CD4-positive, alpha-beta T cell treated with Interferon alpha-2 for 1 hour (primary cell): ENCODE results near the gene DLX4.

ENCODE experiments used
- DNase-seq, 2 donors: peaks; one replicate each; pipeline ENCODE4 v3.0.0-alpha.2; 2020 to 2022

The DLX4 gene

DNA sequence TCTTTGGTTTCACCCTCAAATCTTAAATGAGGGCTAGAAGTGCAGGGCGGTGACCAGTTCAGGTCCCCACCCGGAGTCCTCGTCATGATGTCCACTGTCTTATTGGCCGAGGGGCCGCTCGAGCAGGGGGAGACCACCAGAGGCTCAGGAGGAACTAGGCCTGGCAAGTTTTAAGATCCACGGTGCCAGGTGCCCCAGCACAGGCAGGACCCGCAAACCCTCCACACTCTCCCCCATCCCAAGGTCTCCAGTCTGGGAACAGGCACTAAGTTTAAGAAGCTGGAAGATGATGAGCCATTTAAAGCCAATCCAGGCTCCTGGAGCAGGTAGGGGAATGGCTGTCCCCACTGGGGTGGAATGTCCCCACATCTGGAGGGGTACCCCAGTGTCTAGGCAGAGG, 21.9 kb downstream of the DLX4 start:
- no peak for DNase-seq

DNA sequence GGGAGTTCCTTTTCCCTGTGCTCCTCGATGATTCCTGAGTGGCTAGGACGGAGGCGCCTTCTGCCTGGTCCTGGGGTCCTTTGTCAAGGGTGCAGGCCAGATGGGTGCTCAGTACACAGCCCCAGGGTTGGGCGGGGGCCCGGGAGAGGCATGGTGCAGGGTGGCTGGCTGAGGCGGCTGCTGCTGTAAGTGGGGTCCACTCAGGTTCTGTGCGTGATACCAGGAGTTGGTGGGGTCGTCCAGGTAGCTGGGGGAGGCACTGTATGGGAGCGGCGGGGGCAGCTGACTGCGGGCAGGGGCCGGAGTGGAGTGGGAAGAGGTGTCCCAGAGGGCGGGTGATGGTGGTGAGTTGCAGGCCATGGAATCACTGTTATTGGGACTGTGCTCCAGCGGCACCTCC, 22.4 kb downstream of the DLX4 start:
- DNase-seq: no peak

DNA sequence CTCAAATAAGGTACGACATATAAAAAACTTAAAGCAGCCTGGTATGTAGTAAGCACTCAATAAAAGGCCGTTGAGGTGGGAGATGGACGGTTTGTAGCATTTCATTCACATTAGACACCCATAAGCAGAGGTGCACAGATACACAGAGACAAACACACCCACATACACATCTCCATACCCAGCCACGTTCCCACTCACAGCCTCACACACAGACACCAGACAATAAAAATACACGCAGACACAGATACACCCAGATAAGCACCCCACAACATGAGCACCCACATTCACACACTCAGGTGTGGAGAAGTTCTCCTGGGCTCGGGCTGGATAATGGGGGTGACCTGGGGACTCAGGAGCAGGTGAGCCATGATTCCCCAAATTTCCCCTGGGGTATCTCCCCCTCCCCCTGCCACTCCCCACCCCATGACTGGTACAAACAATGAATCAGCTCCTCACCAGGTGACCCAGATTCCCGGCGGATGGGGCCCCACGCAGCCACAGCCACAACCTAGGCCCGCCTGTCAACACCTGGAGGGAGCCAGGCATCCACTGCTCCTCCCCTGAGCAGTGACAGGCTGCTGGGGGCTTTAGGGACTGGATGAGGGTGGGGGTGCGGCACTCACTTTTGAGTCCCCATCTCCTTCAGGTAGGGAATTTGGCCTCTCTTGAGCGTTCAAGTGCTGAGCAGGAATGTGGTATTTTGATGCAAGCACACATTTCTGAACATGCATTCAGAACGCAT, 23.4 kb downstream of the DLX4 start:
- no peak for DNase-seq

DNA sequence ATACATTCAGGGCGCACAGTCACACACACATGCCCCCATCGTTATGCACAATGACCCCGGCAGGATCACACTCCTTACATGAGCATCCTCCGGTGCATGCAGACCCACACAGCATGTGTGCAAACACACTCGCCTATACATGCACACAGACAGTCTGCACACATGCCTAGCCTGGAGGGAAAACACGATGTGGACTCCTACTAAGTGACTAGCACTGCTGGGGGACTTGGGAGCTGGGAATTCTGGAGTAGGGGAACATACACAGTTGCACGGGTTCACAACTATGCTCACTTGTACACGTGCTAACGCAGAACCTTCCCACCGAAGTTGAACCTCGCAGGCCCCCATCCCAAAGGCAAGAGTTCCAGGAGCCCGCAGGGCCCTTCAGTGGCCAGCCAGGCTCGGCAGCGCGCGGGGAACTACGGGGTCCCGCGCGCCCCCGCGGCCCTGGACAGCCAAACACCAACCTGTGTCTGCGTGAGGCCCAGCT, 24.0 kb downstream of the DLX4 start:
- DNase-seq: no peak

DNA sequence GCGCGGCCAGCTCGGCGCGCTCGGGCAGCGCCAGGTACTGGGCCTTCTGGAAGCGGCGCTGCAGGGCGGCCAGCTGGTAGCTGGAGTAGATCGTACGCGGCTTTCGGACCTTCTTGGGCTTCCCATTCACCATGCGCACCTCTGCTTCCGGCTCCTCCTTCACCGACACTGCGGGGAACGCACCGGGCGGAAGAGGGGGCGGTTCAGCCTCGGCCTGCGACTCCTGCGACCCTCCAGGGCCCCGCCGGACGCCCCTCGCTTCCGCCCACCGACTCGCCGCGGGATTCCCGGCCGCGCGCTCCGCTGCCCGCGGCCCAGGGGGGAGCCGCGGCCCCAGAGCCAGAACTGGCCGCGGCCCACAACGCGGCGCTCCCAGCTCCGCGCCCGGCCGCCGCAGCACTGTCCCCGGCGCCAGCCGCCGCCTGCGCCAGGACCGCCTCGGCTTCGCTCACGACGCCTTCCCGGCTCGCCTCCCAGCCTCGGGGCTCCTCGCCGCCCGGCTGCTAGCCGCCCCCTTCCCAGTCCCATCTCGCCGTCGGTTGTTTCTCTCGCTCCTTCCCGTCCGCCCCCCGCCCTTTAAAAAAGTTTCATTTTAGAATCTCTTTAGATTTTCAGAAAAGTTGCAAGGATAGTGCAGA, 24.6 kb downstream of the DLX4 start:
- peak in 1 of 2 donors; percentile 33 for DNase-seq

DNA sequence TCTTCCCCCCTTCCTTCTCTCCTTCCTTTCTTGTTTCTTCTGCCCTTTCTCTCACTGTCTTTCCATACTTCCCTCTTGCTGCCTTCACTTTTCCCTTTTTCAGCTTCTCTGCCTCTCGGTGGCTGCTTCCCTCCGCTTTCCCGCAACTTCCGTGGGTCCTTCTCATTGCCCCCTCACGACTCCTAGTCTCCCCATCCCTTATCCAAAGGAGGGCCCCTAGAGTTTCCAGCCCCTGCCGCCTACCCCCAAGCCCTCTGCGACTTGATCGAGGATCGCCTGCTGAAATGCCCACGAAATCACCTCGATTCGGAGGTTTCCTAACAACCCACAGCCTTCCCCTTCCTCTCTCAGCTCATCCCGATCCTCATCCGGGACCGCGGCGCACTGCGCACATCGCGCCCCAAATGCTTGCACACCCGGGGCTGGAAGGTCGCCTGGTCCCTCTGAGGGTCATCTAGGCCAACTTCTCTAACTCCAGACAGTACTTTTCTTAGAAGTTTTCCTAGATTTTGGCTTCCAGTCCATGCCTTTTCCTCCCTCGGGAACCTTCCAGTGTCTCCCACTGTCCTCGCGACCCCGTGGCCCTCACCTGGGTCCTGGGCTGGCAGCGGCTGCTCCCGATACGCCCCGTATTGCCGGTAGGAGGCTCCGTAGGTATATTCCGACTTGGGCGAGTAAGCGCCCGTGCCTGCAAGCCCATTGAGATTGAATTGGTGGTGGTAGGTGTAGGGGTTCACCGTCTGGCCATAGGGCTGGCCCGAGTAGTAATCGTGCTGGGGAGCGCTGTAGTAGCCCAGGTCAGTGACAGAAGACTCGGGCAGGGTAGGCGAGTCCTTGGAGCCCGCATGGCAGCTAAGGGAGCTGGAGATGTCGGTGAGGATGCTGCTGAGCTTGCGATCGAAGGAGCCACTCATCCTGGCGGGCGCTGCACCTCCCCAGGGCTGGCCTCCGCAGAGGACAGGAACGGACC, 25.4 kb downstream of the DLX4 start:
- no peak for DNase-seq

DNA sequence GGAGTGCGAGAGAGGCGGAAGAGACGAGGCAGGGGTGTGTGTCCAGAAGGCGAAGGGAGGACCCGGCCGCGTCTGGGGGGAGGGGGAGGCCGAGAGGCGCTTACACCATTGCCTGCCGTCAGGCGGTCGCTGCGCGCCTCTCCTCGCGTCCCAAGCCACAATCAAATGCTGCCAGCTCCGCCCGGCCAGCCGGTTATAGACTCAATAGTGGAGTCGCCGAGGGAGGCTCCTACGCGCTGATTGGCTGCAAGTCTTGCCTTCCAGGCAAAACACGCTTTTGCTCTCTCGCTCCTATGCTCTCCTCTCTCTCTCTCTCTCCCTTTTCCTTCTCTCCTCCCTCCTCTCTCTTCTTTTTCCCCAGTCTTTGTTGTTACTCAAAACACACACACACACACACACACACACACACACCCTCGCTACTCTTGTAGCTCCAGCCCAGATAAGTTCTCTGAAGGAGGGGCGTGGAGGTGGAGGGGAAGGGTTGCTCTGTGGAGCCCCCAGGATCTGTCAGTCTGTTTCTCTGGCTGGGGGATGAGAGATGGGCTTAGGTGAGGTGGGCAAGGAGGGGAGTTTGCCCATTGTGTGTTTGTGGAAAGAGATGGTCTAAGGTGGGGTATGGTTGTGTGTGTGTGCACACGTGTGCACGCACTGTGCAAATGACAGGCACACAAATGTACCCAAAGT, 26.2 kb downstream of the DLX4 start, which contains the start of gene DLX3:
Gene DLX3, minus strand, starts transcription at position 170 of the 684 bp plus-strand sequence. CDS start 226 bp downstream, outside the sequence.
- peak in 1 of 2 donors; percentile 31 for DNase-seq

DNA sequence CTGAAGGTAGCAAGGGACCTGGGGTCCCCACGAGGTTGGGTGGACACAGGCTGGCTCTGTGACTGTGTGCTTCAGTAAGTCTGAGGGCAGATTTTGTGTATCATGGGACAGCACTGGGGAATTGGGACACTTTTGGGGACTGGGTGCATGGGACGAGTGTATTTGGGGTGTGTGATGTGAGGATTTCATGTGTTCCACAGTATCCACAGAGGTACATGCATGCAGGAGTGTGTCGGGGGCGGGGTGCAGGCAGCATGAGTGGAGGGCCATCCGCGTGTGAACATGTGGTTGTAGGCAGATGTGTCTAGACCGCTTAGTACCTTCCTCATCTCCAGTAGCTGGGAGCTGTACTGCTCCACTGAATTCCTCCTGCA, 27.1 kb downstream of the DLX4 start:
- no peak for DNase-seq

DNA sequence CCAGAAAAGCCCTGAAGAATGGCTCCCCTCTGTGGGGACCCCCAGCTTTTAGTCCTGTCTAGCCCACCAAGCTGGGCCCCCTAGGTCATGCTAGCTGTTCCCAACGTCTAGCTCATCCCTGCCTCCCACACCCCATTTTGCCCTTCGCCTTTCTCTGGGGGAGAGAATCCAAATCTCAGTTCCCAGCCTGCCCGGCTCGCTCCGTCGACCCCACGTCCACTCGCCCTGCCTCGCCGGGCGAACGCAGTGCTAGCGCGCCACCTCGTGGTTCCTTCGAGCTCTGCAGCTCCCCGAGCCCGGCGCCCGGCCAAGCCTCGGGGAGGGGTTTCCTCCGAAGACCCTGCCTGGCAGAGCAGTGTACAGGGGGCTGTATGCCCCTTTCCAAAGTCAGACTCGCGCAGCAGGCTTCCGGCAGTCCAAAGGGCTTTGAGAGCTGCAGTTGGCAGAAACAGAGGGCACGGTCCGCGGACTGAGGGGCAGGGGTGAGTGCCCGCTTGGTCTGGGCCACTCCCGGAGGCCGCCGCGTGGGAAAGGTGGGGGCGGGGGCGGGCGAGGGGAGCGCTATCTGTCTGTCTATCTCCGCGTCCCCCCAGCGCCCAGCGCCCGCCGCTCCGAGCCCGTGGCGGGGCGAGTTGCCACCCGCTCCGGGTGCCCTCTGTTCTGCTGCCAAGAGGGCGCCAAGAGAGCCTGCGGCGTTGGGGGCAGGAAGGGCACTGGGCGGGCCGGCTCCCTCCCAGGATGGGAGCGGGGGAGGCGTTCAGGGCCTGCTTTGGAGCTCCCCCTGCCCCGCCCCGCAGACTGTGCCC, 27.7 kb downstream of the DLX4 start:
- peak; percentile 50 to 71 for DNase-seq

DNA sequence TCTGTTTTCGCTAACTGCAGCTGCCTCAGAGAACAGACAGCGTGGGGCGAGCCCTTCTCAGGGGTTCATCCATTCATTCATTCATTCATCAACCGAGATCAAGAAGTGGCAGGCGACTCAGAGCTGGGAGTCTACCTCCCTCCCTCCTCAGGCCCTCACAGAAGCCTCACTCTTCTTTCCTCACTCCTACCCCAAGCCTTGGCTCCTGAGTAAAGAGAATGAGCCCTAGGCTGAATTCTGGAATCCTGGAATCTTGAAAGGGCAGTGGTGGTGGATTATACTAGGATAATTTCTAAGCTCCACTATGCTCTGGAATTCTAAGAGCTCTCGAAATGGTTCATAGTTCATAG, 28.3 kb downstream of the DLX4 start:
- DNase-seq: no peak

DNA sequence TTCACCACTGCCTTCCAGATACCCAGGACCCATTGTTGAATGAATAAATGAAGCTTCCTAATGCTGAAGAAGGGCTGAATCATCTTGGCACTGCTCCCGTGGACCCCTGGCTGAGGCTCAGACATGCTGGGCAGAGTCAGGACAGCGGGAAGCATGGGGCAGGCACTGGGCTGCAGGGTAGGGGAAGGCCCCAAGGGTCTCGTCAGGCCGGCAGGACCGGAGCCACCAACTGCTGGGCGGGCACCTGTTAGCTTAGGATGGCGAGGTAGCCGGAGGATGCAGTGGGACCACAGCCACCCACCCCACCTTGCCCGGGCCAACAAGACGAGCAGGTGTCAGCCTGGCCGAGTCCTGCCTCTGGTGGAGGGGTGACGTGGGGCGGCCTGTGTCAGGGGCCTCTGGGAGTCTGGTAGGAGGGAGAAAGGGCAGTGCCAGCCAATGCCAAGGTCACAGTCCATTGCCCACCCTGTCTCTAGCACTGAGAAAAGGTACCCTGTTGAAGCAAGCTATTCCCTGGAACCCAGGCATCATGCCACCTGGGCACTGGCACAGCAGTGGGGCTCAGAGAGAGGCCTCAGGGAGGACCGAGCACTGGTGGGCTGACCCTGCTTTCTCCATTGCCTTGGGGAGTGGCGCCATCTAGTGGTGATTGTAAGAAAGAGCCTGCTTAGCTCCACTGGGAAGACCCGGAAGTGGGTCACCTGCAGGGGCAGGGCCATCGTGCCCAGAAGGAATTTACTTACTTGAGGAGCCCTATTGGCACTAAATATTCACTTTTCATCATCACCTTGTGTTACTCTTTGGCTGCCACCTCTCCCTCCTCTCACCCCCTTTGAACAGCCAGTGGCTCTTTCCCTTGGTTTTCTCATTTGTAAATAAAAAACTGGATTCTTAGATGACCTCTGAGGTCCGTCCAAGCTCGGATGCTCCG, 29.0 kb downstream of the DLX4 start:
- DNase-seq: peak; percentile 83 to 88

DNA sequence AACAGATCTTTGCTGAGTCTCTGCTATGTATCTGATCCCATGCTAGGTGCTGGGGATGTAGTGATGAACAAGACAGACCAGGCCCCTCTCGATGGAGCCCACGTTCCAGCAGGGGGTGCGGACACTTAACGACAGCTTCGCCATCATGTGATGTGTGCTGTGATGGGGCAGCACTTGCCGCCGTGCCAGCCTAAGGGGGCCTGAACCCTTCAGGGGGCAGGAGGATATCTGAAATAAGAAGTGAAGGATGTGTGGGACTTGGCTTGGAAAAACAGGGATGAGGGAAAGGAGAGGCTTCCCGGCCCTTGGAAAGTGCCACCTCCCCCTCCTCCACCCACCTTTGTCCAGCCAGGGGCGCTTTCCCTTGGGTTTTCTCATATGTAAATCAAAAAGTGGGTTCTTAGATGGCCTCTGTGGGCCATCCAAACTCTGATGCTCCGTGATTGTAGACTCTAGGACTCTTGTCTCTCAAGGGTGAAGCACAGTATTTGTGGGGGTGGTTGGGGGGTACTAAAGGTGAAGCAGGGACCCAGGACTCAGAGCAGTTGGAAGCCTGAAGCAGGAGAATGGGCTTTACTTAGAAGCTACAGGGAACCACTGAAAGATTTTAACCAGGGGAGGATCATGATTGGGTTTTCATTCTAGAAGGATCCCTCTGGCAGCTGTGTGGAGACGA, 30.0 kb downstream of the DLX4 start:
- no peak for DNase-seq

DNA sequence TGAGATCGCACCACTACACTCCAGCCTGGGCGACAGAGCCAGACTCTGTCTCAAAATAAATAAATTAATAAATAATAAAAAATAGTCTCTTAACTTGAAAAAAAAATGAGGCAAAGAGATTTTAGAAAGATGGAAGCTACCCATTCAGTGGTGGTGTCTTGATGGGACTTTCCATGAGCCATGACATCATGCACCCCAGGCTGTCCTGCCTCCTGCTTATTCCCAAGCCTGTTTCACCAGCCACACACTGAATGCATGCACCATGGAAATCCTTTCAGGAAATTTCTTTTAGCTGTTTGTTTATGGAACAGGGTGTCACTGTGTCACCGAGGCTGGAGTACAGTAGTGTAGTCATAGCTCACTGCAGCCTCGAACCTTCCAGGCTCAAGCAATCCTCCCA, 34.9 kb downstream of the DLX4 start:
- no peak for DNase-seq

DNA sequence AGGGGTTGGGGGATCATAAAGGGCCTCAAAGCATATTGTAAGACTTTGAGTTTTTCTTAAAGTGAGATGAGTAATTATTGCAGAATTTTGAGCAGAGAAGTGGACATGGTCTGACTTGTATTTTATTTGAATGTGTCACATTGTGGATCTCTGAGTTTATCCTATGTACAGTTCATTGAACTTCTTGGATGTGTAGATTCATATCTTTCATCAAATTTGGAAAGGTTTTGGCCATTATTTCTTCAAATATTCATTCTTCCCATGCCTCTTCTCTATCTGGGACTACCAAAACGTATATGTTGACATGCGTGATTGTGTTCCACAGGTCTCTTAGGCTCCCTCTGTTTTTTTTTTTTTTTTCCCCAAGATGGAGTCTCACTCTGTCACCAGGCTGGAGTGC, 40.3 kb downstream of the DLX4 start:
- no peak for DNase-seq

DNA sequence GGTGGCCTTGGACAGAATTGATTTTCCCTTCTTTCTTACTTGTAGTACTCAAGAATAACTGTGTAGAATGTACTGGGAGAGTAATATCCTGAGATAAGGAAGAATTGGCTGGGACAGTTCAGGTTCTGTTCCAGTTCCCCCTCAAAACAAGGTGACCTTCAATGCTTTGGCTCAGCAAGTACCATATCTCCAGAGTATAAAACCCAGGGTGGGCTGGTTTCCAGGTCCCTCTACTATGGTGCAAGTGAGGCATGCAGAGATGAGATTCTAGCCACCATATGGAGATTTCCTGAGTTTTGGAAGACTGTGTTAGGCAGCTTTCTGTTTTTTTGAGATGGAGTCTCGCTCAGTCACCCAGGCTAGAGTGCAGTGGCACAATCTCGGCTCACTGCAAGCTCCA, 44.1 kb downstream of the DLX4 start:
- DNase-seq: no peak

DNA sequence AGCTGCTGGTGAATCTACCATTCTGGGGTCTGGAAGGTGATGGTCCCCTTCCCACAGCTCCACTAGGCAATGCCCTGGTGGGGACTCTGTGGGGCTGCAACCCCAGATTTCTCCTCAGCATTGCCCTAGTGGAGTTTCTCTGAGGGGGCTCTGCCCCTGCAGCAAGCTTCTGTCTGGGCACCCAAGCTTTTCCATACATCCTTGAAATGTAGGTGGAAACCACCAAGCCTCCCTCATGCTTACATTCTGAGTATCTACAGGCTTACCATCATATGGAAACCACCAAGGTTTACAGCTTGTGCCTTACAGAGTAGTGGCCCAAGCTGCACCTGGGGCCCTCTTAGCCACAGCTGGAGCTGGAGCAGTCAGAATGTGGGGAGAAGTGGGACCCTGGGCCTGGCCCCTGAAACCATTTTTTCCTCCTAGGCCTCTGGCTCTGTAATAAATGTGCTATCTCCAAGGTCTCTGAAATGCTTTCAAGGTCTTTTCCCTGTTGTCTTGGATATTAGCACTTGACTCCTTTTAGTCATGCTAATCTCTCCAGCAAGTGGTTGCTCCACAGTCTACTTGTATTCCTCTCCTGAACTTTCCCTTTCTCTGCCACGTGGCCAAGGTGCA, 45.6 kb downstream of the DLX4 start:
- DNase-seq: no peak

DNA sequence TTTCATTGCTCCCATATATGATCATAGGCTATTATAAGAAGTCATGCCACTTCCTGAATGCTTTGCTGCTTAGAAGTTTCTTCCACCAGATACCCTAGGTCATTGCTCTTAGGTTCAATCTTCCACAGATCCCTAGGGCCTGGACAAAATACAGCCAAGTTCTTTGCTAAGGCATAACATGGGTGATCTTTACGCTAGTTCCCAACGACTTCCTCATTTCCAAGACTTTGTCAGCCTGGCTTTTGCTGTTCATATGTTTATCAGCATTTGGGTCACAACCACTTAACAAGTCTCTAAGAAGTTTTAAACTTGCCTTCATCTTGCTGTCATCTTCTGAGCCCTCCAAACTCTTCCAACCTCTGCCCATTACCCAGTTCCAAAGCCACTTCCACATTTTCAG, 46.2 kb downstream of the DLX4 start:
- DNase-seq: no peak

DNA sequence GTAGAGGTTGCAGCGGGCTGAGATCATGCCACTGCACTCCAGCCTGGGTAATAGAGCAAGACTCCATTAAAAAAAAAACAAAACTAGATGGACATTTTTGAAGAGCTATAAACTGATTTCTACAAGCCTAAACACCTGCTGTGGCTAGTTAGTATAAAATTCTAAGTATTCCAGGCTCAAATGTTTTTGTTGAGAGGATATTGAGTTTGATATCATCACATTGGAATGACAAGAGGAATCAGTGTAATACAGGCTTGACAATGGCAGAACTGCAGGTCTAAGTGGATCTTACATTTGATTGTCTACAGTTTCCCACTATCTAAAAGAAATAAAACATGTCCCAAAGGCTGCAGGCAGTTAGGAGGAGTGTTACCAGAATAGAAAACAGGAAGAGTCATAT, 49.9 kb downstream of the DLX4 start:
- DNase-seq: no peak

DNA sequence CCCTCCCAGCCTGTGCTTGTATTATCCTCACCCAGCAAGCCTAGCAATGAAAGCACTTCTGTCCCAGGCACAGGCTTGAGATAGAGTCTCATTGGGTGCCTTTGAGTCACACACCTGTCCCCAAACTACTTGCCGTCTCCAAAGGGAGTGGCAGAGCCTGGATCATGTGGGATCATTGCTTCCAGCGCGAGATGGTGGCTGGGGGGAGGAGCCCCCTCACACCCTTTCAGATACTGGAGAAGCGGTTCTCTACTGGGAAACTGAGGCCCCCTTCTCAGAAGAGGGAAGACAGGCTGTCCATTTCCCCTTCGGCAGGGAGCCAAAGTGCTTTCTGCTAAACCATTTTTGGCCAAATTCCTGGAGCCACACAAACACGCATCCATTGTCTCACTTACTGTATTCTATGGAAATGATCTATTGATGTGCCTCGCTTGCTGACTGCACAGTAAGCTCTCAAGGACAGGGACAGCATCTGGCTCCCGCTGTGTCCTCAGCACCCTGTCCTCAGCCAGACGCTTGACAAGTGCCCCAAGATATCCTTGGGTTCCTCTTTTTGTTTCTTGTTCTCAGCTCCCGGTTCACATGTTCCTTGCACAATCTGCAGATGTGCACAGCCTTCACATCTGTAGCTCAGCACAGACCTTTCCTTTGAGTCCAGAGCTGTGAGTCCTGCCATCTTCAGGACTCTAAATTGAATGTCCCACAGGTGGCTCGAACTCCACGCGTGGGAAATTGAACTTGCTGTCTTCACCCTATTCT, 52.0 kb downstream of the DLX4 start:
- no peak for DNase-seq
